22Rv1 (cell line): ENCODE data around the gene RGS6.

Experiments used
- H3K27ac ChIP-seq: fragments of 450-650 bp; 2 replicates; pipeline ENCODE4 v1.5.1; 2017
- CTCF ChIP-seq: fragments of 450-650 bp; IDR thresholded peaks from 2 replicates; pipeline ENCODE4 v1.5.1; 2017; ENCODE audit warnings: mild to moderate bottlenecking
- ZFX ChIP-seq: fragments of 450-650 bp; IDR thresholded peaks from 2 replicates; pipeline ENCODE4 v1.6.1; 2017; ENCODE audit warnings: antibody characterized with exemption, borderline replicate concordance

RGS6 gene

GRCh38 chr14:72237722-72238666, 305.8 kb downstream of the RGS6 start:
- no peak overlapping the region for H3K27ac ChIP-seq
- no peak for TF ChIP-seq CTCF
- TF ChIP-seq ZFX: no peak

GRCh38 chr14:72243309-72244293, 311.4 kb downstream of the RGS6 start:
- no peak overlapping the region for H3K27ac ChIP-seq
- no peak for TF ChIP-seq CTCF
- TF ChIP-seq ZFX: no peak

GRCh38 chr14:72247896-72248465, 315.8 kb downstream of the RGS6 start:
- no peak for TF ChIP-seq ZFX
- TF ChIP-seq CTCF: no peak
- H3K27ac ChIP-seq: no peak overlapping the region

GRCh38 chr14:72253503-72253902, 321.3 kb downstream of the RGS6 start:
- no peak for TF ChIP-seq ZFX
- TF ChIP-seq CTCF: no peak
- H3K27ac ChIP-seq: no peak overlapping the region

- TF ChIP-seq ZFX: no peak
- TF ChIP-seq CTCF: no peak
- no peak overlapping the region for H3K27ac ChIP-seq
Measured at GRCh38 chr14:72254202-72254936, 322.1 kb downstream of the RGS6 start.

- TF ChIP-seq CTCF: no peak
- TF ChIP-seq ZFX: no peak
- H3K27ac ChIP-seq: no peak overlapping the region
Measured at GRCh38 chr14:72254937-72255472, 322.8 kb downstream of the RGS6 start.
